ENCODE results near the gene EFCAB11. TPM values are rescaled to one million over a fixed set of nuclear protein-coding genes. Genes with fewer than 3 reads are reported as not detected.

EFCAB11 gene
- total RNA-seq, 4 donors from 2014 or later: 0.93 to 9.6 (median 3.1) TPM

GRCh38 chr14:89833661-89834060 lies 120.9 kb downstream of the EFCAB11 start:
- H3K27ac ChIP-seq: no peak overlapping the region
- H3K4me1 ChIP-seq: no peaks in the 10 kb centered on the region
- H3K4me3 ChIP-seq: no peak overlapping the region
- no peak for ATAC-seq
- TF ChIP-seq CTCF (IDR thresholded peaks at IDR 0.05) (no peak), EP300 (IDR thresholded peaks at IDR 0.05) (no peak), POLR2AphosphoS5 (IDR thresholded peaks at IDR 0.05) (no peak), POLR2A (IDR thresholded peaks at IDR 0.05) (no peak)
- H3K36me3 ChIP-seq: no peaks in the 10 kb centered on the region
- H3K27me3 ChIP-seq: no peaks in the 10 kb centered on the region
- H3K9me3 ChIP-seq: peaks cover 0 to 11% (median 0%) of the 10 kb centered on the region in 3 donors

GRCh38 chr14:89833120-89833532 lies 121.4 kb downstream of the EFCAB11 start:
- no peak for ATAC-seq
- Histone ChIP-seq H3K9me3 (peaks cover 0 to 5% (median 0%) of the 10 kb centered on the region in 3 donors), H3K4me3 (no peak overlapping the region), H3K36me3 (no peaks in the 10 kb centered on the region), H3K27me3 (no peaks in the 10 kb centered on the region), H3K4me1 (no peaks in the 10 kb centered on the region), H3K27ac (no peak overlapping the region)
- TF ChIP-seq CTCF (IDR thresholded peaks at IDR 0.05) (no peak), POLR2A (IDR thresholded peaks at IDR 0.05) (no peak), POLR2AphosphoS5 (IDR thresholded peaks at IDR 0.05) (no peak), EP300 (IDR thresholded peaks at IDR 0.05) (no peak)
- WGBS, 2 donors (ENCODE audit: low coverage in 1 of 2): 48 to 51% methylated on average over 3 of the region's 3 CpGs

- no peak for ATAC-seq
- TF ChIP-seq EP300 (IDR thresholded peaks at IDR 0.05): no peak
- TF ChIP-seq POLR2A (IDR thresholded peaks at IDR 0.05): no peak
- TF ChIP-seq CTCF (IDR thresholded peaks at IDR 0.05): no peak
- TF ChIP-seq POLR2AphosphoS5 (IDR thresholded peaks at IDR 0.05): no peak
- WGBS, 2 donors (ENCODE audit: low coverage in 1 of 2): 78 to 79% methylated on average over 5 of the region's 5 CpGs
- peaks cover 0 to 9% (median 0%) of the 10 kb centered on the region in 3 donors for H3K9me3 ChIP-seq
- no peak overlapping the region for H3K4me3 ChIP-seq
- no peak overlapping the region for H3K27ac ChIP-seq
- H3K36me3 ChIP-seq: no peaks in the 10 kb centered on the region
- no peaks in the 10 kb centered on the region for H3K27me3 ChIP-seq
- no peaks in the 10 kb centered on the region for H3K4me1 ChIP-seq
These were observed 125.9 kb downstream of the EFCAB11 start for GRCh38 chr14:89828471-89829165.

GRCh38 chr14:89827265-89827664 lies 127.3 kb downstream of the EFCAB11 start:
- ATAC-seq: no peak
- WGBS, 2 donors (ENCODE audit: low coverage in 1 of 2): 53 to 89% methylated on average over 2 to 7 of the region's 7 CpGs

More at GRCh38 chr14:89827265-89827664, 127.3 kb downstream of the EFCAB11 start:
- peaks cover 0 to 17% (median 0%) of the 10 kb centered on the region in 3 donors for H3K9me3 ChIP-seq
- TF ChIP-seq EP300 (IDR thresholded peaks at IDR 0.05): no peak
- TF ChIP-seq CTCF (IDR thresholded peaks at IDR 0.05): no peak
- TF ChIP-seq POLR2A (IDR thresholded peaks at IDR 0.05): no peak
- no peak for TF ChIP-seq POLR2AphosphoS5 (IDR thresholded peaks at IDR 0.05)
- H3K4me1 ChIP-seq: no peaks in the 10 kb centered on the region
- no peak overlapping the region for H3K4me3 ChIP-seq
- H3K36me3 ChIP-seq: no peaks in the 10 kb centered on the region
- H3K27me3 ChIP-seq: no peaks in the 10 kb centered on the region
- no peak overlapping the region for H3K27ac ChIP-seq

Measured in gastroesophageal sphincter (tissue), 4 donors.